Mesodermal cell (in vitro differentiated cells): ENCODE data around the gene UVRAG.
"Not testable (repeated sequence)": the region's sequence is repeated elsewhere in the genome, so short reads cannot be mapped to it uniquely, and the experiment has no call there.

Experiments used
- H3K27ac ChIP-seq: 2 replicates; pipeline ENCODE4 v1.7.0; 2013; ENCODE audit warnings: mild to moderate bottlenecking, low read depth, low read length, moderate library complexity; ENCODE audit not compliant: severe bottlenecking
- H3K36me3 ChIP-seq: 2 replicates; pipeline ENCODE4 v1.7.1; 2013; ENCODE audit warnings: mild to moderate bottlenecking, low read length, moderate library complexity; ENCODE audit not compliant: control insufficient read depth, insufficient read depth
- H3K4me1 ChIP-seq: one replicate; pipeline ENCODE4 v1.7.1; 2013; ENCODE audit warnings: mild to moderate bottlenecking, low read length; ENCODE audit not compliant: insufficient read depth, control insufficient read depth, poor library complexity, severe bottlenecking
- H3K4me3 ChIP-seq: 2 replicates; pipeline ENCODE4 v1.7.0; 2013; ENCODE audit warnings: low read length, control low read depth, mild to moderate bottlenecking; ENCODE audit not compliant: insufficient read depth, poor library complexity, severe bottlenecking; ENCODE audit errors: extremely low read depth
- H3K9me3 ChIP-seq: 2 replicates; pipeline ENCODE4 v1.7.1; 2013; ENCODE audit warnings: mild to moderate bottlenecking, low read length, moderate library complexity; ENCODE audit not compliant: control insufficient read depth
- WGBS, 2 experiments: methylation state at CpG; one replicate each; pipeline ENCODE4 v1.1.5; 2013; ENCODE audit warnings: missing lambda C conversion rate in 2 of 2; ENCODE audit not compliant: insufficient coverage in 2 of 2; 5-methylcytosine and 5-hydroxymethylcytosine counted together

Gene UVRAG

GRCh38 chr11:75878933-75879332 is 63.9 kb downstream of the UVRAG start:
- Histone ChIP-seq H3K36me3 (peaks cover 7% of the 10 kb centered on the region), H3K27ac (no peak overlapping the region), H3K9me3 (no peaks in the 10 kb centered on the region), H3K4me3 (no peak overlapping the region), H3K4me1 (no peaks in the 10 kb centered on the region)
- WGBS, 2 experiments = no CpG with 5 or more reads among the region's 2 CpGs

GRCh38 chr11:75879737-75880136 is 64.7 kb downstream of the UVRAG start:
- 98 to 100% methylated on average over 7 of the region's 9 CpGs for WGBS, 2 experiments
- Histone ChIP-seq H3K9me3 (no peaks in the 10 kb centered on the region), H3K4me1 (no peaks in the 10 kb centered on the region), H3K27ac (no peak overlapping the region), H3K36me3 (peaks cover 7% of the 10 kb centered on the region), H3K4me3 (no peak overlapping the region)

GRCh38 chr11:75880343-75880742 is 65.3 kb downstream of the UVRAG start:
- H3K9me3 ChIP-seq, H3K27ac ChIP-seq, H3K36me3 ChIP-seq, H3K4me3 ChIP-seq, H3K4me1 ChIP-seq: not testable (repeated sequence)
- WGBS, 2 experiments = 99 to 100% methylated on average over 7 to 8 of the region's 8 CpGs

- Histone ChIP-seq H3K4me1 (no peaks in the 10 kb centered on the region), H3K9me3 (no peaks in the 10 kb centered on the region), H3K4me3 (no peak overlapping the region), H3K27ac (no peak overlapping the region), H3K36me3 (peaks cover 7% of the 10 kb centered on the region)
These were observed 69.3 kb downstream of the UVRAG start for GRCh38 chr11:75884321-75884720.

GRCh38 chr11:75888416-75888815 is 73.4 kb downstream of the UVRAG start:
- peaks cover 8% of the 10 kb centered on the region for H3K36me3 ChIP-seq
- no peak overlapping the region for H3K27ac ChIP-seq
- no peaks in the 10 kb centered on the region for H3K4me1 ChIP-seq
- no peak overlapping the region for H3K4me3 ChIP-seq
- no peaks in the 10 kb centered on the region for H3K9me3 ChIP-seq
- no CpG with 5 or more reads among the region's 3 CpGs for WGBS, 2 experiments

GRCh38 chr11:75891947-75892739 is 77.1 kb downstream of the UVRAG start:
- no peaks in the 10 kb centered on the region for H3K4me1 ChIP-seq
- WGBS, 2 experiments = 90% methylated on average over 3 of the region's 6 CpGs; no CpG with 5 or more reads in 1 of the 2 experiments
- H3K4me3 ChIP-seq = no peak overlapping the region
- H3K27ac ChIP-seq = no peak overlapping the region
- peaks cover 8% of the 10 kb centered on the region for H3K36me3 ChIP-seq
- no peaks in the 10 kb centered on the region for H3K9me3 ChIP-seq

- Histone ChIP-seq H3K4me1 (no peaks in the 10 kb centered on the region), H3K4me3 (no peak overlapping the region), H3K36me3 (peaks cover 8% of the 10 kb centered on the region), H3K27ac (no peak overlapping the region), H3K9me3 (no peaks in the 10 kb centered on the region)
- WGBS, 2 experiments = 86 to 100% methylated on average over 3 of the region's 4 CpGs
These were observed 78.2 kb downstream of the UVRAG start for GRCh38 chr11:75893251-75893650.

- H3K4me3 ChIP-seq = no peak overlapping the region
- H3K27ac ChIP-seq = no peak overlapping the region
- H3K4me1 ChIP-seq = no peaks in the 10 kb centered on the region
- peaks cover 8% of the 10 kb centered on the region for H3K36me3 ChIP-seq
- H3K9me3 ChIP-seq = no peaks in the 10 kb centered on the region
- 100% methylated on average over 1 of the region's 3 CpGs for WGBS, 2 experiments
These were observed 79.1 kb downstream of the UVRAG start for GRCh38 chr11:75894036-75894585.

- no CpG with 5 or more reads among the region's 4 CpGs for WGBS, 2 experiments
- Histone ChIP-seq H3K27ac (no peak overlapping the region), H3K36me3 (peaks cover 3% of the 10 kb centered on the region), H3K4me3 (no peak overlapping the region), H3K9me3 (no peaks in the 10 kb centered on the region), H3K4me1 (no peaks in the 10 kb centered on the region)
These were observed 81.9 kb downstream of the UVRAG start for GRCh38 chr11:75896843-75897419.

- peaks cover 18% of the 10 kb centered on the region for H3K4me1 ChIP-seq
- H3K4me3 ChIP-seq = no peak overlapping the region
- H3K36me3 ChIP-seq = no peaks in the 10 kb centered on the region
- H3K9me3 ChIP-seq = no peaks in the 10 kb centered on the region
- no peak overlapping the region for H3K27ac ChIP-seq
- WGBS, 2 experiments = no CpG with 5 or more reads among the region's 2 CpGs
These were observed 83.9 kb downstream of the UVRAG start for GRCh38 chr11:75898871-75899270.

GRCh38 chr11:75899806-75900205 is 84.8 kb downstream of the UVRAG start:
- Histone ChIP-seq H3K36me3 (no peaks in the 10 kb centered on the region), H3K27ac (no peak overlapping the region), H3K9me3 (no peaks in the 10 kb centered on the region), H3K4me3 (no peak overlapping the region), H3K4me1 (peaks cover 18% of the 10 kb centered on the region)
- no CpG with 5 or more reads among the region's 2 CpGs for WGBS, 2 experiments
